ENCODE measurements around the gene DRD1.
A peak's percentile ranks its signal among the peaks of the same experiment; 100 is the strongest.

Gene DRD1

GRCh38 chr5:175477440-175477839 is 33.5 kb upstream of the DRD1 start:
- H3K4me1 Mint-ChIP-seq (ENCODE audit: low read depth), result peaks cover 40% of the 10 kb centered on the region
- no peaks in the 10 kb centered on the region for H3K9me3 Mint-ChIP-seq
- H3K27me3 Mint-ChIP-seq, result no peaks in the 10 kb centered on the region
- DNase-seq, result no peak
- peak overlapping the region; percentile 77 for H3K4me3 Mint-ChIP-seq
- H3K27ac Mint-ChIP-seq, result no peak overlapping the region
- peaks cover 36% of the 10 kb centered on the region for H3K36me3 Mint-ChIP-seq (ENCODE audit: low read depth)

GRCh38 chr5:175475248-175475647 is 31.3 kb upstream of the DRD1 start:
- DNase-seq, result no peak
- H3K4me3 Mint-ChIP-seq, result no peak overlapping the region
- H3K27me3 Mint-ChIP-seq, result no peaks in the 10 kb centered on the region
- peaks cover 15% of the 10 kb centered on the region for H3K36me3 Mint-ChIP-seq (ENCODE audit: low read depth)
- peaks cover 24% of the 10 kb centered on the region for H3K4me1 Mint-ChIP-seq (ENCODE audit: low read depth)
- H3K9me3 Mint-ChIP-seq, result no peaks in the 10 kb centered on the region
- no peak overlapping the region for H3K27ac Mint-ChIP-seq

GRCh38 chr5:175472378-175472777 is 28.4 kb upstream of the DRD1 start:
- H3K27ac Mint-ChIP-seq, result no peak overlapping the region
- DNase-seq, result no peak
- peaks cover 17% of the 10 kb centered on the region for H3K4me1 Mint-ChIP-seq (ENCODE audit: low read depth)
- H3K36me3 Mint-ChIP-seq (ENCODE audit: low read depth), result no peaks in the 10 kb centered on the region
- H3K27me3 Mint-ChIP-seq, result no peaks in the 10 kb centered on the region
- no peaks in the 10 kb centered on the region for H3K9me3 Mint-ChIP-seq
- H3K4me3 Mint-ChIP-seq, result no peak overlapping the region

GRCh38 chr5:175471628-175472027 is 27.6 kb upstream of the DRD1 start:
- Mint-ChIP-seq H3K9me3 (no peaks in the 10 kb centered on the region), H3K27me3 (no peaks in the 10 kb centered on the region), H3K27ac (peak overlapping the region; percentile 9), H3K4me3 (no peak overlapping the region), H3K36me3 (ENCODE audit: low read depth) (no peaks in the 10 kb centered on the region), H3K4me1 (ENCODE audit: low read depth) (peaks cover 16% of the 10 kb centered on the region)
- DNase-seq, result no peak

GRCh38 chr5:175471196-175471595 is 27.2 kb upstream of the DRD1 start:
- no peaks in the 10 kb centered on the region for H3K9me3 Mint-ChIP-seq
- H3K36me3 Mint-ChIP-seq (ENCODE audit: low read depth), result no peaks in the 10 kb centered on the region
- no peak for DNase-seq
- H3K27ac Mint-ChIP-seq, result peak overlapping the region; percentile 9
- H3K27me3 Mint-ChIP-seq, result no peaks in the 10 kb centered on the region
- H3K4me1 Mint-ChIP-seq (ENCODE audit: low read depth), result peaks cover 12% of the 10 kb centered on the region
- H3K4me3 Mint-ChIP-seq, result no peak overlapping the region

GRCh38 chr5:175470781-175471180 is 26.8 kb upstream of the DRD1 start:
- Mint-ChIP-seq H3K9me3 (no peaks in the 10 kb centered on the region), H3K4me3 (no peak overlapping the region), H3K36me3 (ENCODE audit: low read depth) (no peaks in the 10 kb centered on the region), H3K27me3 (no peaks in the 10 kb centered on the region), H3K4me1 (ENCODE audit: low read depth) (peaks cover 9% of the 10 kb centered on the region), H3K27ac (no peak overlapping the region)
- DNase-seq, result no peak

GRCh38 chr5:175469916-175470315 is 25.9 kb upstream of the DRD1 start:
- no peak for DNase-seq
- Mint-ChIP-seq H3K4me3 (no peak overlapping the region), H3K27me3 (no peaks in the 10 kb centered on the region), H3K4me1 (ENCODE audit: low read depth) (peaks cover 15% of the 10 kb centered on the region), H3K27ac (no peak overlapping the region), H3K9me3 (no peaks in the 10 kb centered on the region), H3K36me3 (ENCODE audit: low read depth) (no peaks in the 10 kb centered on the region)

GRCh38 chr5:175468892-175469291 is 24.9 kb upstream of the DRD1 start:
- no peak for DNase-seq
- Mint-ChIP-seq H3K27me3 (no peaks in the 10 kb centered on the region), H3K27ac (no peak overlapping the region), H3K9me3 (no peaks in the 10 kb centered on the region), H3K36me3 (ENCODE audit: low read depth) (no peaks in the 10 kb centered on the region), H3K4me3 (no peak overlapping the region), H3K4me1 (ENCODE audit: low read depth) (peaks cover 26% of the 10 kb centered on the region)

GRCh38 chr5:175467983-175468690 is 24.2 kb upstream of the DRD1 start:
- Mint-ChIP-seq H3K36me3 (ENCODE audit: low read depth) (no peaks in the 10 kb centered on the region), H3K4me3 (no peak overlapping the region), H3K9me3 (no peaks in the 10 kb centered on the region), H3K27ac (no peak overlapping the region), H3K4me1 (ENCODE audit: low read depth) (peaks cover 27% of the 10 kb centered on the region), H3K27me3 (no peaks in the 10 kb centered on the region)
- DNase-seq, result no peak

- Mint-ChIP-seq H3K4me3 (no peak overlapping the region), H3K27ac (no peak overlapping the region), H3K4me1 (ENCODE audit: low read depth) (peaks cover 26% of the 10 kb centered on the region), H3K27me3 (no peaks in the 10 kb centered on the region), H3K36me3 (ENCODE audit: low read depth) (no peaks in the 10 kb centered on the region), H3K9me3 (no peaks in the 10 kb centered on the region)
- no peak for DNase-seq
These were observed 22.8 kb upstream of the DRD1 start for GRCh38 chr5:175466700-175467318.

GRCh38 chr5:175465282-175465681 is 21.3 kb upstream of the DRD1 start:
- Mint-ChIP-seq H3K36me3 (ENCODE audit: low read depth) (no peaks in the 10 kb centered on the region), H3K9me3 (no peaks in the 10 kb centered on the region), H3K27ac (no peak overlapping the region), H3K4me1 (ENCODE audit: low read depth) (peaks cover 20% of the 10 kb centered on the region), H3K4me3 (no peak overlapping the region), H3K27me3 (no peaks in the 10 kb centered on the region)
- no peak for DNase-seq

GRCh38 chr5:175464942-175465233 is 20.9 kb upstream of the DRD1 start:
- no peaks in the 10 kb centered on the region for H3K9me3 Mint-ChIP-seq
- H3K27ac Mint-ChIP-seq, result no peak overlapping the region
- no peak for DNase-seq
- H3K36me3 Mint-ChIP-seq (ENCODE audit: low read depth), result no peaks in the 10 kb centered on the region
- peaks cover 20% of the 10 kb centered on the region for H3K4me1 Mint-ChIP-seq (ENCODE audit: low read depth)
- H3K4me3 Mint-ChIP-seq, result no peak overlapping the region
- H3K27me3 Mint-ChIP-seq, result no peaks in the 10 kb centered on the region

- Mint-ChIP-seq H3K27ac (no peak overlapping the region), H3K4me1 (ENCODE audit: low read depth) (peaks cover 20% of the 10 kb centered on the region), H3K4me3 (no peak overlapping the region), H3K27me3 (no peaks in the 10 kb centered on the region), H3K9me3 (no peaks in the 10 kb centered on the region), H3K36me3 (ENCODE audit: low read depth) (no peaks in the 10 kb centered on the region)
- peak; percentile 66 for DNase-seq
These were observed 20.3 kb upstream of the DRD1 start for GRCh38 chr5:175464074-175464941.

GRCh38 chr5:175463641-175464040 is 19.7 kb upstream of the DRD1 start:
- Mint-ChIP-seq H3K27me3 (no peaks in the 10 kb centered on the region), H3K36me3 (ENCODE audit: low read depth) (no peaks in the 10 kb centered on the region), H3K4me3 (no peak overlapping the region), H3K9me3 (no peaks in the 10 kb centered on the region), H3K4me1 (ENCODE audit: low read depth) (peaks cover 20% of the 10 kb centered on the region), H3K27ac (no peak overlapping the region)
- DNase-seq, result no peak

- Mint-ChIP-seq H3K4me1 (ENCODE audit: low read depth) (peaks cover 30% of the 10 kb centered on the region), H3K4me3 (no peak overlapping the region), H3K27me3 (peaks cover 5% of the 10 kb centered on the region), H3K9me3 (no peaks in the 10 kb centered on the region), H3K27ac (no peak overlapping the region), H3K36me3 (ENCODE audit: low read depth) (no peaks in the 10 kb centered on the region)
- no peak for DNase-seq
These were observed 17.4 kb upstream of the DRD1 start for GRCh38 chr5:175461370-175461769.
